Measurements from ENCODE around the gene LRP1B.

DNA sequence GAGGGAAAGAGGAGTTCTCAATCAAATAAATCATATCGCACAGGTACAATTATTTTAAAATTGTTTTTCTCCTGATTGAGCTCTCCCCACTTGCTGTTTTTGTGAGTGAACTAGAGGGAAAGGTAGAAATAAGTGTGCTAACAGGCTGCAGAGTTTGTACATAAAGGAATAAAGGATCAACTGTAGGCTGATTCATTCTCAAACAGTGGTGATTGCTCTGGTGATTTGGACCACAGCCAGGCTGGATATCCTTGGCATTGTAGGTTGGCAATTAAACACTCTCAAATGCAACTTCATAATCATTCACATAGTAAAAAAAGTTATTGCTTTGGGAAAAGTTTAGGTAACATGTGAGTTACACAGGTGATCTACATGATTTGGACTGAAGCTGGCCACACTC, 29.8 kb downstream of the LRP1B start:
- TF ChIP-seq, protein P1, sequence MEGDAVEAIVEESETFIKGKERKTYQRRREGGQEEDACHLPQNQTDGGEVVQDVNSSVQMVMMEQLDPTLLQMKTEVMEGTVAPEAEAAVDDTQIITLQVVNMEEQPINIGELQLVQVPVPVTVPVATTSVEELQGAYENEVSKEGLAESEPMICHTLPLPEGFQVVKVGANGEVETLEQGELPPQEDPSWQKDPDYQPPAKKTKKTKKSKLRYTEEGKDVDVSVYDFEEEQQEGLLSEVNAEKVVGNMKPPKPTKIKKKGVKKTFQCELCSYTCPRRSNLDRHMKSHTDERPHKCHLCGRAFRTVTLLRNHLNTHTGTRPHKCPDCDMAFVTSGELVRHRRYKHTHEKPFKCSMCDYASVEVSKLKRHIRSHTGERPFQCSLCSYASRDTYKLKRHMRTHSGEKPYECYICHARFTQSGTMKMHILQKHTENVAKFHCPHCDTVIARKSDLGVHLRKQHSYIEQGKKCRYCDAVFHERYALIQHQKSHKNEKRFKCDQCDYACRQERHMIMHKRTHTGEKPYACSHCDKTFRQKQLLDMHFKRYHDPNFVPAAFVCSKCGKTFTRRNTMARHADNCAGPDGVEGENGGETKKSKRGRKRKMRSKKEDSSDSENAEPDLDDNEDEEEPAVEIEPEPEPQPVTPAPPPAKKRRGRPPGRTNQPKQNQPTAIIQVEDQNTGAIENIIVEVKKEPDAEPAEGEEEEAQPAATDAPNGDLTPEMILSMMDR (IDR thresholded peaks at IDR 0.05) = no peak
- no peak for TF ChIP-seq RNF2 (IDR thresholded peaks at IDR 0.05; ENCODE audit: borderline replicate concordance, low read depth)
- TF ChIP-seq KDM5A (IDR thresholded peaks at IDR 0.05) = no peak
- TF ChIP-seq ZFP36 (IDR thresholded peaks at IDR 0.05; ENCODE audit: borderline replicate concordance, partially characterized antibody) = no peak
- no peak for TF ChIP-seq RFX5 (IDR thresholded peaks at IDR 0.05)
- no peak for TF ChIP-seq BHLHE40 (IDR thresholded peaks at IDR 0.05; ENCODE audit: low read depth, low read length)

All from A549 (cell line).